ENCODE measurements around the gene WDR90.

WDR90 gene

DNA sequence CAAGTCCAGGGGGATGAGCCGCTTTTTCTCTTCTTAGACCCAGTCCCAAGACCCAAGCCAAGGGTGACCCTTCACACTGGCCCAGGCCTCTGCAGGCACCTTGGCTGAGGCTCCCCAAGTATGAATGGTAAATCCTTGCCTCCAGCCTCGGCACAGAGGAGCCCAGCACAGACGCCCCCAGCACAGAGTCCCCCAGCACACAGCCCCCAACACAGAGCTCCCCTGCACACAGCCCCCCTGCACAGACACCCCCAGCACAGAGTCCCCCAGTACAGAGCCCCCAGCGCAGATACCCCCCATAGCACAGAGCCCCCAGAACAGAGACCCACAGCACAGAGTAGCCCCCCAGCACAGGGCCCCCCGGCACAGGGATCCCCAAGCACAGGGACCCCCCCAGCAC, 8.6 kb upstream of the WDR90 start:
- DNase-seq, result no peak

DNA sequence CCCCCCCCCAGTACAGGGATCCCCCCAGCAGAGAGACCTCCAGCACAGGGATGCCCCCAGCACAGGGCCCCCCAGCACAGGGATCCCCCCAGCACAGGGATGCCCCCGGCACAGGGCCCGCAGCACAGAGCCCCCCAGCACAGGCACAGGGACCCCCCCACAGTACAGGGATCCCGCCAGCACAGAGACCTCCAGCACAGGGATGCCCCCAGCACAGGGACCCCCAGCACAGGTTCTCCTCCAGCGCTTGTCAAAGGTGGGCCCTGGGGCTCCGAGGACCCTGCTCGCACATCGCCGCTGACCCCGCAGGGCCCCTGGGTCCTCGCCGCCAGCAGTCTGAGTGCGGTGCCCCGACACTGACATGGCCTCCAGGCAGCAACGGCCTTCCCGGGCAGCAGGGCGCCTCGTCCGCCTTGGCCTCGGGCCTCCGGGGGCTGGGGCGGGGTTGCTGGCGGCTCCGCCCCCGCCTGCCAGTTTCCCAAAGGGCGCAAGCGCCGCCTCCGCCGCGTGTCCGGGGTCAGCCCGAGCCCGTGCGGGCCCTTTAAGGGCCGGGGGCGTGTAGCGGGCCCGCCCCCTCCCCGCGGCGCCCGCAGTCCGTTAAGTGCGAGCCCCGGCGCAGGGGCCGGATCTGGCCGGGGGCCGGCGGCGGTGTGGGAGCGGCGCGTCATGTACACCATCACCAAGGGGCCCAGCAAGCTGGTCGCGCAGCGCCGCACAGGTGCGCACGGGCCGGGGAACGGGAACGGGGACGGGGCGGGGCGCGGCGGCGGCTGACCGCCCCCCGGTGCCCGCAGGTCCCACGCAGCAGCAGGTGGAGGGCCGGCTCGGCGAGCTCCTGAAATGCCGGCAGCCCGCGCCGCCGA, 7.6 kb upstream of the WDR90 start, which contains the start of gene MCRIP2:
Gene MCRIP2, plus strand, starts transcription at position 503 of the 863 bp plus-strand sequence. Its CDS starts 164 bp downstream, at position 667.
- peak; percentile 87 for DNase-seq

DNA sequence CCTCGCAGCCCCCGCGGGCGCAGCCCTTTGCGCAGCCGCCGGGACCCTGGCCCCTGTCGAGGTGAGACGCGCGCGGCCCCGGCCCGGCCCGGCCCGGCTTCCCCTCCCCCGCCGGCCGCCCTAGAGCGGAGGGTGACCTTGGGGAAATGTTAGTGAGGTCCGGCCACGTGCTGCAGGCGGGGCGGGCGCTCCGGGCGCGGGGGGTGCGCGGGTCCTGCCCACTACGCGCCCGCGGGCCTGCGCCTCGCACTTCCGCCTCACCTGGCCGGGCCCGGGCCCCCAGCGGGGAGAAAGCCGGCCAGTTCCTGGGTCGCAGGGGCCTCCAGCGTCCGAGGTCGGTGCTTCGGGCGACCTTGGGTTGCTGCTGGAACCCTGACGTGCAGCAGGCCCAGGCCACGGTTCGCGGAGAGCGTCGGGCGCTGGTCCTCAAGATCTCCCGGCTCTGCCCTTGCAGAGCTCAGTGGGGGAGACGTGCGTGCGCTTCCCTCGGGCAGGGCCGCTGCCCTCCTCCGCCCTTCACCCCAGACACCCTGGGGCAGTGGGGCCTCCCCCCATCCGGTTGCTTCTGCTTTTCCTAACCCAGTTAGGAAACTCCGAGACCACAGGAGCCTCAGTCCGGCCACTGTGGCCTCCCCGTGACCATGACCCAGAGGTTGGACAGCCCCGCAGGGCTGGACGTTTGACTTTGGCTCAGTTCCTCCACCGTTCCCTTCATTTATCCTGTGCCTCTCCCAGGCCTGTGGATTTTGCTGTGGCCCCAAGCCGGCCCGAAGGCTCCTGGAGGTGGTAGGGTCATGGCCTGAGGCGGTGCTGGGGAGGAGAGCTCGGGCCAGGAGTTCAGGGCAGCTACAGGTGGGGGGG, 6.7 kb upstream of the WDR90 start:
- DNase-seq, result peak; percentile 45

DNA sequence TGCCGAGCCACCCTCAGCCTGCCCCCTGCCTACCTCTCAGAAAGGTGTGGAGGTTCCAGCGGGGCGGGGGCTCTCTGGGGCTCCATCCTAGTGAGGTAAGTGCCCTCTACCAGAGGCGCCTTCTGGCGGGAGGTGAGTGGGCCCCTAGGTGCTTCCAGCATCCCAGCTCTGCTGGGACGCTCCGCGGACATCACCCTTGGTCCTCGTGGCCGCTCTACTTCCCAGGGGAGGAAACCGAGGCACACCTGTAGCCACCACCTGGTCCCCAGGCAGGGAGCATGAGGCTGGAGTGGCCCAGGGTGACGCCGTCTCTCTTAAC, 6.2 kb upstream of the WDR90 start:
- no peak for DNase-seq

DNA sequence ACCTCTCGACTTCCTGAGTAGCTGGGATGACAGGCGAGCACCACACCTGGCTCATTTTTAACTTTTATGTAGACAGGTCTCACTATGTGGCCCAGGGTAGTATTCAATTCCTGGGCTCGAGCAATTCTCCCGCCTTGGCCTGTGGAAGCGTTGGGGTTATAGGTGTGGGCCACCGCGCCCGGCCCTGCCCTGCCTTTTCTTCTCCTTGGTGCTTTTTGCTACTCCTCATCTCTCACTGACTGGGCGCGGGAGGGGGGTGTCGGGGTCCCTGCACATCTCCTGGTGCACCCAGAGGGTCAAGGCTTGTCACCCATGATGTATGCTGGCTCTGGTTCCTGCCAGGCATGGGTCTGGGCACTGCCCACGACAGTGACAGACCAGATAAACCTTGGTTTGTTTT, 4.6 kb upstream of the WDR90 start:
- DNase-seq, result no peak

DNA sequence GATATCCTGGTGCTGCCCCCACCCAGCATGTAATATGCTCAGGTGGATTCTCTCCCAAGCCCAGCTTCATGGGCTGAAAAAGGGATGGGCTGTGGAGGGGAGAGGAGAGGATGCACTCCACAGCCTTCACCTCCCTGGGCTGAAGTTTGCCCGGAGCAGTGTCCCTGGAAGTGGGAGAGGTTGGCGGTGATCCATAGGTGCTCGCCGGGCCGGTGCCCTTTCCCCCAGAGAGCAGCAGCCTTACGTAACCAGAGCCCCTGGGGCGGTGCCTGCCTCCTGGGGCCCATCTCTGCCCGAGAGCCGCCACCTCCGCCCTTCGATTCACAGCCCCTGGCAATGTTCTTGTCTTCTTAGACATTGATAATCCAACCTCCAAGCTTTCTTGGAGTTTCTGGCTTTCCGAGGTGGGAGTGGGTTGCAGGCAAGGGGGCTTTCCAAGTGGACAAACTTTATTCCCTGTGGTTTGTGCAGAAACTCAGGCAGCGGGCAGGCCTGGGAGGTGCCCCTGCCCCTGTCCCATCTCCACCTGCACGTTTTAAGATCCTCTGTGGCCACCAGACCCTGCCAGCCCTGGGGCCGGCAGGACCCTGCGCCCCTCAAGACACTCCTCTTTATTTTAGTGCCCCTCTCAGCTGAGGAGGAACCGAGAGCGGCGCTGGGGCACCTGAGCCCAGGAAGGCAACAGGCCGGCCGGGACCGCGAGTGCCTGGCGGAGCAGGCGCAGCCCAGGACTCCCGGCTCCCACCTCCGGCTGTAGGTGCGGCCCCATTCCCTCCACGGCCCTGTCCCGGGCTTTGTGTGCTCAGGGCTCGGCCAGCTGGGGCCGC, 3.1 kb upstream of the WDR90 start:
- no peak for DNase-seq

DNA sequence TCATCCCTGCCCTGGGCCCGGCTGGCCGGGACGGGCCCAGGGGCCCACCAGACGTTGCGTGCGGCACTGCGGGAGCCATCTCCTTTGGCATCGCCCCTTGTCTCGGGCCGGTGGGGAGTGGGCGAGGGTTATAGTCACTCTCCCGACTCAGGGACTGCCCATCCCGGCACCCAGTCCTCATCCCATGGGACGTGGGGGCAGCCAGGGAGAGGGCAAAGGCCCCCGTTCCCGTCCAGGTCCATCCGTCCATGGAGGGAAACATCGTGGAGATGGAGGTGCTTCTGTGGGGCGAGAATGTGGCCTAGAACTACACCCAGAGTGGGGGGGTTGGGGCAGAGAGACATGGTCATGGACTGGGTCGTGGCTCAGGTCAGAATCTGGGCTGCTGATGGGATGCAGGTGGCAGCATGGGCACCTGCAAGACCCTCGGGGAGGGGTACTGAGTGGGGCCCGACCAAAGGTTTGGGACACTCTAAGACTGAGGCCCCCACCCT, 2.4 kb upstream of the WDR90 start:
- no peak for DNase-seq

DNA sequence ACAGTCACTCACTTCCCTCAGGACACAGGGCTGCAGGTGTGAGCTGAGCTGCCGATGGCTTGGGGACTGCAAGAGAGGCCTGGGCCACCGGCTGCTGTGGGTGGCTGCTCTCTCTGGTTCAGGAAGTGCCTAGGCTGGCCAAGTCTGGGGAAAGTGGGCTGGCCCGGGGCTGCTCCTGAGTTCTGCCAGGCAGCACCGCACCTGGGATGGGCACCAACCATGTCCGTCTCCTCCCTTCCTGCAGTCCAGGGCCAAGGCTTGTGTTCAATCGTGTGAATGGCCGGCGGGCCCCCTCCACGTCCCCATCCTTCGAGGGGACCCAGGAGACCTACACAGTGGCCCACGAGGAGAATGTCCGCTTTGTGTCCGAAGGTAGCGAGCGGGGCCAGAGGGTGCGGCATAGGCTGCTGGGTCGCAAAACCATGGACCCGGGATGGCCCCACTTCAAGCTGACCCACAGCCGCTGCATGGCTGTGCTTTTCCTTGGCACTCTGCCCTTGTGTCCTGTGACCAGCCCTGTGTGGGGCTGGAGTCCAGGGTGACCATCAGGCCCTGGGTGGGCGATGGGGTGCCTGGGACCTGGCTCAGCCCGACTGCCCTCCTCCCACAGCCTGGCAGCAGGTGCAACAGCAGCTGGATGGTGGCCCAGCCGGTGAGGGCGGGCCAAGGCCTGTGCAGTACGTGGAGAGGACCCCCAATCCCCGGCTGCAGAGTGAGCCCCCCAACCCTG, 1.8 kb upstream of the WDR90 start:
- no peak for DNase-seq

DNA sequence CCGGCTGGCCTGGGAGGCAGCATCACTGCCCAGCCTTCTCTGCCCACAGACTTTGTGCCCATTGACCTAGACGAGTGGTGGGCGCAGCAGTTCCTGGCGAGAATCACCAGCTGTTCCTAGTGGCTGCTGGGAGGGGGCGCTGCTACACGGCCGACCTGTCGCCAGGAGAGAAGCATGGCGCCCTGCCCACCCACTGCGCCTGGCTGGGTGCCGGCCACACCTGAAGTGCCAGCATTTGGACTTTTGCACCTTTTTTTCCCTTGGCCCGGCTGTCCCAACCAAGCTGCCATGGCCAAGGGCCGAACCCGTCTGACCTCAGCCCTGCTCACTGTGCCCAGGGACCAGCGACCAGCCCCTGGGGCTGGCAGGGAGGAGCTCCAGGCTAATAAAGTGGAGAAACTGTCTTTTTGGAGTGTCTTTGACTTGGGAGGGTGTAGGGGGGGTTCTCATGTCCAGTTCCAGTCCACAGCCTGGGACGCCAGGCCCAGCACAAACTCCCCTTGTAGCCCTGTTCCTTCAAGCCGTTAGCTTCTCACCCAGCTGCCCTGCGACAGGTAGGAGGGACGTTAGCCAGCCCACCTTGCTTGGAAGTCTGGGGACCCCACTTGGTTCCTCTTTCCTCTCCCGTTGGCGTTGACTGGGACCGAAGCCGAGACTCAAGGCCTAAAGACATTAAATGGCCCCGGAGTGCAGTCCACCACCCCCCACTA, 939 bp upstream of the WDR90 start:
- DNase-seq, result peak; percentile 76

DNA sequence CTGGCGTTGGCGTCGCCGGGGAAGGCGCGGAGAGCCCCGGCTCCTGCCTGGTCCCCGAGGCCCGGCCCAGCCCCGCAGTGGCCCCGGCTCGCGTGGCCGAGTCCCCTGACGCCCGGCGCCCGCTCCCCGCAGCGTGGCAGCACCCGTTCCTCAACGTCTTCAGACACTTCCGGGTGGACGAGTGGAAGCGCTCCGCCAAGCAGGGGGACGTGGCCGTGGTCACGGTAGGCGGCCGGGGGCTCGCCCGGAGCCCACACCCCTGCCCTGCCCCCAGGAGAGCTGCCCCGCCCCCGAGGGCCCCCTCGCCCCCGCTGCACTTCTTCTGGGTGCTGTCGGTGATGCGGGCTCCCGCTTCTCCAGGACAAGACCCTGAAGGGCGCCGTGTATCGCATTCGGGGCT, 466 bp downstream of the WDR90 start:
- no peak for DNase-seq

DNA sequence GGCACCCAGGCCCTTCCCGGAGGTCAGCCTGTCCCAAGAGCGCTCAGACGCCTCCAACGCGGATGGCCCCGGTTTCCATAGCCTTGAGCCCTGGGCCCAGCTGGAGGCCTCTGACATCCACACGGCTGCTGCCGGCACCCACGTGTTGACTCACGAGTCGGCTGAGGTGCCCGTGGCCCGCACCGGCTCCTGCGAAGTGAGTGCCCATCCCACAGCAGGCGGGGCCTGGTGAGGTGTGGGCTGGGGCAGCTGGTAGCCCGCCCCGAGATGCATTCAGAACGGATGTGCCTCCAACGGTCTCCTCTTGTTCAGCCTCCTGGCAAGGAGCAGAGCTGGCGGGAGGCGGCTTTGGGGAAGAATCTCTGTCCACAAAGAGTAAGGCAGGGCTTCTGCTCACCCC, 2.7 kb downstream of the WDR90 start:
- DNase-seq, result no peak

DNA sequence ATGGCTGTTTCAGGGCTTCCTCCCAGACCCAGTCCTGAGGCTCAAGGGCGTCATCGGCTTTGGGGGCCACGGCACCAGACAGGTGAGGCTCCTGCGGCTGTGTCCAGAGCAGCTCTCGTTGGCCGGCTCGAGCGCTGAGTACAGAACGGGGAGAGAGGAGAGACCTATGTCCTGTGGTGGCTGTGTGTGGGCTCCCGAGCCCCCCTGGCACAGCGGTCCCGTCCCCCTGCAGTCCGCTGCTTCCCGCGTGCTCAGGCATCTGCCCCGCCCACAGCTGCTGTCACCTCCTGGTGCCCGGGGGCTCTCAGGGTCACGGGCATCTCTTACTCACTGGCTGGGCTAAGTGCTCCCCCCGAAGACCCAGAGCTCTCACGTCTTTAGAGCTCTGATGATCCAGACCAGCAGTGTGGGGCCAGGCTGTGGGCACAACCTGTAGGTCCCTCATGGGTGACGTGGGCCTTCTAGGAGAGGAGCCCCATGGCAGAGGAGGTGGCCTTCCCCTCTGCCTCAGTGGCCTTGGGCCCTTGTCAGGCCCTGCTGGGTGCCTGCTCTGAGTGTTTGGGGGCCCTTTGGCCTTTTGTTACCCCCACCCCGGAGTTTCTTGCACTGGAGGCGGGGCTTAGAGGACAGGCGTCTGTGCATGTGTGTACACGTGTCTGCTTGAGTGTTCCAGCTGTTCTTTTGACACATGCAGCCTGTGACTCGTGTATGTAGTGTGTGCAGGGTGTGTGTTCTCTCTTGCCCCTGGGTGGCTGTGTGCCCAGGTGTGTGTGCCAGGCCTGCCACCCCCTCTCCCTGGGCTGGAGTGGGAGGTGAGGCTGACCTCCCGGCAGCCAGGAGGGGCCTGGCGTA, 3.5 kb downstream of the WDR90 start:
- no peak for DNase-seq

DNA sequence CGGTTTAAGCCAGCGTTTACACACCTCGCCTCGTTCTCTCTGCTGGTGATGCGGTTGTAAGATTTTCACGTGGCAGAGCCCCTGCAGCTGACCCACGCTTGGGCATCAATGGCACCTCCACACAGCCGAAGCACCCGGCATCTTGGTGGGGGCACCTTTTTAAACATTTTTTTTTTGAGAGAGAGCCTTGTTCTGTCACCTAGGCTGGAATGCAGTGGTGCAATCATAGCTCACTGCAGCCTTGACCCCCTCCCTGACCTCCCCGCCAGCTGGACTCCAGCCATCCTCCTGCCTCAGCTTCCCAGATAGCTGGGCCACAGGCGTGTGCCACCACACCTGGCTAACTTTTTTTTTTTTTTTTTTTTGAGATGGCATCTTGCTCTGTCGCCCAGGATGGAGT, 4.9 kb downstream of the WDR90 start:
- no peak for DNase-seq

DNA sequence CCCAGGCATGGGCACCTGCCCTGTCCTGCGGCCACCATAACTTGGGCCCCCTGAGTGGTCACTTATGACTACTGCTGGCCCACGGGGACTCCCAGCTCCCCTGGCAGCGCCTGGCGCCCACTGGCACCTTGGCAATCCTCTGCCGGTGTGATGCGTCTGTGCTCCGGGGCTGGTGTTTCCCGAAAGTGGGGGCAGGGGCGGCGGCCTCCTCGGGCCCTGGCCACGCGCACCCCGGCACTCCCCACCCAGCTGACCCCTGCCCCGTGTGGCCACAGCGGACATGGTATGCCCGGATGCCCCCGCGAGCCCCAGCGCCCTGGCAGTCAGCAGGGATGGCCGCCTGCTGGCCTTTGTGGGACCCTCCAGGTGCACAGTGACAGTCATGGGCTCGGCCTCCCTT, 8.3 kb downstream of the WDR90 start:
- DNase-seq, result no peak

DNA sequence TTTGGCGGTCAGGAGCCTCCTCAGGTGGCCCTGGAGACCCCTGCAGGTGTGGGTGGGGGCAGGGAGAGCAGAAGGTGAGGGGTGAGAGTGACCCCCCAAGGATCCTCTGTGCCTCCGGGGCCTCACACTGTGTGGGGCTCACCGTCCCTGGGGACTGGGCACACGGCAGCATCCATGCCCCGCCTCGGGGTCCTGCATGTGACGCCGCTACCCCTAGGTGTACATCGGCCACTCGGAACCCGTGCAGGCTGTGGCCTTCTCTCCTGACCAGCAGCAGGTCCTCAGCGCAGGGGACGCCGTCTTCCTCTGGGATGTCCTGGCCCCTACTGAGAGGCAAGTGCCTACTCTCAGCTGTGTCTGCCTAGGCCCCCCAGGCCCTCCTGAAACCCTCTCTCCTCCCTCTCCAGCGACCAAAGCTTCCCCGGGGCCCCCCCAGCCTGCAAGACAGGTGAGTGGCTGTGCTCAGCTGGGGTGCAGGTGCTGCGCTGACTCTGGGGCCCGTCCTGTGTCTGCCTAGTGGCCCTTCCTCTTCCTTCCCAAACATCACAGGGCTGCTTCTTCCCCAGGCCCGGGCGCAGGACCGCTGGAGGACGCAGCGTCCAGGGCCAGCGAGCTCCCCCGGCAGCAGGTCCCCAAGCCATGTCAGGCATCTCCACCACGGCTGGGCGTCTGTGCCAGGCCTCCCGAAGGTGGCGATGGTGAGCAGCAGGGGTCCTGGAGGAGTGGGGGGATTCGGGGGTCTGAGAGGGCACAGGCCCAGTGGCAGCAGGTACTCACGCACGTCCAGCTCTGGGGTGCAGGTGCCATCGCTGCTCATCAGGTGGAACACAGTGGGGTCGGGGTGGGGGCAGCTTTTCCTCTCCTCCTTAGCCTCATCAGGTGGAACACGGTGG, 9.8 kb downstream of the WDR90 start:
- DNase-seq, result no peak

DNA sequence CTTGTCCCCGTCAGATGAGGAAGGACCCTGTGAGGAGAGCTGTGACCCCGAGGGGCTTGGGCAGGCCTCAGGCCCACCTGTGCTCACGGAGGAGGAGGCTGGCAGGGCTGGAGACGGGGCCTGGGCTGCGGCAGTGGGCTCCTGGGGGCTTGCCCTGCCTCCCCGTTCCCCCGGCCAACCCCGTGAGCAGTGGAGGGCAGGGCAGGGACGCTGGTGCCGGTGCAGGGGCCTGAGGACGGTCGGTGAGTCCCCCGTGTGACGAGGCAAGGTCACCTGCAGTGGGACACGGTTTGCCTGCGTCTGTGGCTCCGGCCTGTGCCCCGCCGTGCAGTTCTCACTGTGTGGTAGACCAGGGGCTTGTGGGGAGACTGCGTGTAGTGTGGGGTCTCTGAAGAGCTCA, 10.5 kb downstream of the WDR90 start:
- DNase-seq, result no peak

DNA sequence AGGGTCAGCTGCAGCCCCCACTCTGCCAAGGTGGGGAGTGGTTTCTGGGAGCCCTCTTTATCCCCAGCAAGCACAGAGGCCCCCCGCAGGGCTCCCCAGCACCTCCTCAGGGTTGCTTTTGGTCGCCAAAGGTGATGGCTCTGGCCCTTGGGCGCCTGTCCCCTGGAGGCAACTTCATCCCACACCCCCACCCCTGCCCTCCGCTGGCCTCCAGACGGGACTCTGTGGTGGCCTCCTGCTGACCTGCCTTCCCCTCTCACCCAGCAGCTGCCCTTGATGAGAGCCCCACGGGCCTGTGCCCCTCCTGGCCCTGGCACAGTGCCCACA, 10.9 kb downstream of the WDR90 start:
- DNase-seq, result no peak

DNA sequence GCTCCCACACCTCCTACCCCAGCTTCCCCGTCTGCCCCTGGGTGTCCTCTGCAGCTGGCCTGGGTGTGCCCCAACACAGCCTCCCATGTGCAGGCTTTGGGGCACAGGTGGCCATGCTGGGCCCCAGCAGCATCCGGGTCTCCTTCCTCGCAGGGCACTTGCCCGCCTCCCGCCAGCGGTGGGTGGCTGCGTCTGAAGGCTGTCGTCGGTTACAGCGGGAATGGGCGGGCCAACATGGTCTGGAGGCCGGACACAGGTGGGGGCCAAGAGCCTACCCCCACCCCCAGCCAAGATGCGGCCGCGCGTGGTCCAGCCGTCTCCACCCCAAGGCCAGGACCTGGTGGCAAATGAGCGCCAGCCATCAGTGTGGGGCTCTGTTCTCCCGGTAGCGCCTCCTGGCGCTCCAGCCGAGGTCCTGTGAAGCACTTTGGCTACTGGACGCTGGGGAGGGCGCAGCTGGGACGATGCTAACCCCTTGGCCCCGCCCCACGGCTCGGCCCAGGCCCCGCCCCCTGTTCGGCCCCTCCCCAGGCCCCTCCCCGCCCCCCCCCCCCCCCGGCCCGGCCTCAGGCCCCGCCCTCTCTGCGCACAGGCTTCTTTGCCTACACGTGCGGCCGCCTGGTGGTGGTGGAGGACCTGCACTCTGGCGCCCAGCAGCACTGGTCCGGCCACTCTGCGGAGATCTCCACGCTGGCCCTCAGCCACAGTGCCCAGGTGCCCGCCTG, 11.5 kb downstream of the WDR90 start:
- DNase-seq, result peak; percentile 95

DNA sequence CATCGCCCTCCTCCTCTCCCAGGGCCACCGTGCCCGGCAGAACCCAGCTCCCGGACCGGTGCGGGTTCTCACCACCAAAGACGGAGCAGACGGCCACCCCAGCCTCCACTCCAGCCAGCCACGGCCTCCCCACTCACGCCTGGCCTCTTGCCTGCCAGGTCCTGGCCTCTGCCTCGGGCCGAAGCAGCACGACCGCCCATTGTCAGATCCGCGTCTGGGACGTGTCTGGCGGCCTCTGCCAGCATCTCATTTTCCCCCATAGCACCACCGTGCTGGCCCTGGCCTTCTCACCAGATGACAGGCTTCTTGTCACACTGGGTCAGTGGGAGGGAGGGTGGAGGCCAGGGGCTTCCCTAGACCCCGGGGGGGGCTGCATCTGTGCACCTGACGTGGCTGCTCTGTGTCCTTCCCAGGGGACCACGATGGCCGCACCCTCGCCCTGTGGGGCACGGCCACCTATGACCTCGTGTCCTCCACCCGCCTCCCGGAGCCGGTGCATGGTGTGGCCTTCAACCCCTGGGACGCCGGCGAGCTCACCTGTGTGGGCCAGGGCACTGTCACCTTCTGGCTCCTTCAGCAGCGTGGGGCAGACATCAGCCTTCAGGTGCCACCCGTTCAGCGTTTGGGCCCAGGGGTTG, 12.1 kb downstream of the WDR90 start:
- no peak for DNase-seq

Data from NCI-H82 (cell line).